GM12892 (cell line): ENCODE data around the gene NCAM2.

Experiments
- POLR2A ChIP-seq: IDR thresholded peaks from 2 replicates; pipeline ENCODE4 v1.6.1; 2011; ENCODE audit warnings: low read depth, low read length, control low read depth
- POLR2AphosphoS5 ChIP-seq: IDR thresholded peaks from 2 replicates; pipeline ENCODE4 v1.6.1; 2011; ENCODE audit warnings: low read depth, low read length, control low read depth
- TAF1 ChIP-seq: IDR thresholded peaks from 2 replicates; pipeline ENCODE4 v1.6.1; 2011; ENCODE audit warnings: low read depth, mild to moderate bottlenecking, control low read depth, low read length, borderline replicate concordance

- TF ChIP-seq POLR2AphosphoS5: no peak
- TF ChIP-seq POLR2A: no peak
- TF ChIP-seq TAF1: no peak
Observed at GRCh38 chr21:21200103-21200938, 202.1 kb downstream of the NCAM2 start.
